Measurements from ENCODE around the gene TEAD1. TPM values are rescaled to one million over a fixed set of nuclear protein-coding genes. Genes with fewer than 3 reads are reported as not detected.
A peak's percentile ranks its signal among the peaks of the same experiment; 100 is the strongest.

The TEAD1 gene
- total and polyA plus RNA-seq, 9 of the 15 experiments (the other 6 are each of a cell fraction or from before 2014, with no cell fraction given), result 1.7 to 17.7 (median 10.8) TPM

GRCh38 chr11:12746593-12747097, 72.4 kb downstream of the TEAD1 start (continued):
- TF ChIP-seq CEBPB (tag; IDR thresholded peaks at IDR 0.05) (no peak), SNIP1 (IDR thresholded peaks at IDR 0.05; ENCODE audit: low read depth) (no peak), ZBTB26 (CRISPR knock-in tag; IDR thresholded peaks at IDR 0.05) (no peak), POLR2G (IDR thresholded peaks at IDR 0.05; ENCODE audit: low read depth, low read length) (no peak), ZFP1 (CRISPR knock-in tag; IDR thresholded peaks at IDR 0.05) (no peak), KLF1 (tag; IDR thresholded peaks at IDR 0.05) (no peak), HEY1 (CRISPR knock-in tag; IDR thresholded peaks at IDR 0.05; ENCODE audit: borderline replicate concordance) (no peak), NELFE (IDR thresholded peaks at IDR 0.05; ENCODE audit: insufficient read depth, insufficient read length) (no peak), TARDBP (IDR thresholded peaks at IDR 0.05) (no peak), PHB2 (IDR thresholded peaks at IDR 0.05; ENCODE audit: low read depth) (no peak), HDAC3 (IDR thresholded peaks at IDR 0.05; ENCODE audit: borderline replicate concordance, partially characterized antibody) (no peak), ZC3H4 (CRISPR knock-in tag; IDR thresholded peaks at IDR 0.05; ENCODE audit: borderline replicate concordance) (no peak), ZNF512 (tag; IDR thresholded peaks at IDR 0.05) (no peak), SMAD4 (CRISPR knock-in tag; conservative IDR thresholded peaks at IDR 0.05) (no peak; the same call in 1 of the 2 replicates), NR1H2 (CRISPR knock-in tag; IDR thresholded peaks at IDR 0.05) (no peak), NR2C1 (IDR thresholded peaks at IDR 0.05) (no peak), NR2C1 (tag; IDR thresholded peaks at IDR 0.05) (no peak), RBM22 (IDR thresholded peaks at IDR 0.05; ENCODE audit: low read depth, low read length, poor library complexity, severe bottlenecking) (no peak), MTA3 (IDR thresholded peaks at IDR 0.05; ENCODE audit: borderline replicate concordance) (no peak), SMARCA4 (IDR thresholded peaks at IDR 0.05) (0 out of 2 replicates have a peak, but pooled peaks have one; percentile 32), ZFX (CRISPR knock-in tag; IDR thresholded peaks at IDR 0.05) (peak; percentile 87), HIVEP1 (CRISPR knock-in tag; IDR thresholded peaks at IDR 0.05) (no peak), ZNF75A (CRISPR knock-in tag; IDR thresholded peaks at IDR 0.05) (no peak), SMAD2 (IDR thresholded peaks at IDR 0.05; ENCODE audit: low read depth, low read length) (no peak), E2F1 (CRISPR knock-in tag; IDR thresholded peaks at IDR 0.05) (no peak; the same call in 1 of the 2 replicates), ZNF76 (CRISPR knock-in tag; IDR thresholded peaks at IDR 0.05; ENCODE audit: borderline replicate concordance) (no peak)
- TF ChIP-seq, protein P1, sequence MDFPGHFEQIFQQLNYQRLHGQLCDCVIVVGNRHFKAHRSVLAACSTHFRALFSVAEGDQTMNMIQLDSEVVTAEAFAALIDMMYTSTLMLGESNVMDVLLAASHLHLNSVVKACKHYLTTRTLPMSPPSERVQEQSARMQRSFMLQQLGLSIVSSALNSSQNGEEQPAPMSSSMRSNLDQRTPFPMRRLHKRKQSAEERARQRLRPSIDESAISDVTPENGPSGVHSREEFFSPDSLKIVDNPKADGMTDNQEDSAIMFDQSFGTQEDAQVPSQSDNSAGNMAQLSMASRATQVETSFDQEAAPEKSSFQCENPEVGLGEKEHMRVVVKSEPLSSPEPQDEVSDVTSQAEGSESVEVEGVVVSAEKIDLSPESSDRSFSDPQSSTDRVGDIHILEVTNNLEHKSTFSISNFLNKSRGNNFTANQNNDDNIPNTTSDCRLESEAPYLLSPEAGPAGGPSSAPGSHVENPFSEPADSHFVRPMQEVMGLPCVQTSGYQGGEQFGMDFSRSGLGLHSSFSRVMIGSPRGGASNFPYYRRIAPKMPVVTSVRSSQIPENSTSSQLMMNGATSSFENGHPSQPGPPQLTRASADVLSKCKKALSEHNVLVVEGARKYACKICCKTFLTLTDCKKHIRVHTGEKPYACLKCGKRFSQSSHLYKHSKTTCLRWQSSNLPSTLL (IDR thresholded peaks at IDR 0.05), result no peak
